HCT116 (cell line): ENCODE measurements around the gene AHRR. TPM values are rescaled to one million over a fixed set of nuclear protein-coding genes. Genes with fewer than 3 reads are reported as not detected.

Experiments
- ATAC-seq: fragments of 200-7000 bp; cut with Tn5 transposase; 2 replicates; pipeline ENCODE4 v1.9.1; 2020; ENCODE audit warnings: mild to moderate bottlenecking, moderate library complexity
- BruUV-seq: library from RNA; stranded (reverse); fragments of 400-500 nt; replicated peaks from 2 replicates; lab custom pipeline; 2021; lab: Mats Ljungman, UMichigan
- CTCF ChIA-PET: fragments of 300-600 bp; sonication (Branson Sonifier 250); formaldehyde crosslinking; loops from one replicate; lab custom pipeline; 2021; ENCODE audit warnings: antibody characterized with exemption; lab: Charles Lee
- POLR2A ChIA-PET: fragments of 300-600, 350-600 bp; sonication (Branson Sonifier 250); formaldehyde crosslinking; loops from one replicate; lab custom pipeline; 2021; ENCODE audit warnings: antibody characterized with exemption; lab: Charles Lee
- RAD21 ChIA-PET, 2 experiments: fragments of 300-600 bp; sonication (Branson Sonifier 250); formaldehyde crosslinking; loops; one replicate each; lab custom pipeline; 2023; ENCODE audit warnings: low total read pairs in 2 of 2; ENCODE audit not compliant: uncharacterized antibody in 2 of 2, unreplicated experiment in 2 of 2, low non-redundant PET in 1 of 2; lab: Charles Lee
- DNase-seq: peaks from one replicate; pipeline ENCODE4 v3.0.0-alpha.2; 2010; ENCODE audit warnings: low read depth, low spot score
- H2AFZ ChIP-seq: fragments of 200-600 bp; shearing (Covaris generic), sonication (generic); 2 replicates; pipeline ENCODE4 v1.6.1; 2017; ENCODE audit warnings: low read depth, mixed run types, mixed read lengths, antibody characterized with exemption, low read length; ENCODE audit not compliant: poor library complexity, severe bottlenecking
- H3K27ac ChIP-seq: 2 replicates; pipeline ENCODE4 v1.5.1; 2012; ENCODE audit warnings: low read depth, low read length
- H3K27me3 ChIP-seq: fragments of 200-600 bp; sonication (generic); 2 replicates; pipeline ENCODE4 v1.6.1; 2016; ENCODE audit warnings: mixed run types, low read length, mixed read lengths; ENCODE audit not compliant: insufficient read depth
- H3K36me3 ChIP-seq, 2 experiments: fragments of 200-500 bp in 1 of 2; fragments of 200-600 bp in 1 of 2; sonication (Bioruptor generic) in 1 of 2; sonication (generic) in 1 of 2; 2 replicates each; pipeline versions ENCODE4 v1.5.1 to v1.6.1; 2014 to 2016; ENCODE audit warnings: low read length in 2 of 2, inconsistent platforms in 1 of 2, mixed read lengths in 1 of 2, mixed run types in 1 of 2; ENCODE audit not compliant: insufficient read depth in 2 of 2, control insufficient read depth in 1 of 2
- H3K4me1 ChIP-seq, 2 experiments: fragments of 200-600 bp in 1 of 2; sonication (generic) in 1 of 2; 2 replicates each; pipeline versions ENCODE4 v1.5.1 to v1.6.1; 2012 to 2017; ENCODE audit warnings: low read length in 2 of 2, inconsistent platforms in 1 of 2, mild to moderate bottlenecking in 1 of 2, mixed read lengths in 1 of 2, mixed run types in 1 of 2, moderate library complexity in 1 of 2; ENCODE audit not compliant: insufficient read depth in 2 of 2, control insufficient read depth in 1 of 2
- H3K4me2 ChIP-seq: fragments of 200-600 bp; sonication (generic); 2 replicates; pipeline ENCODE4 v1.6.1; 2017; ENCODE audit warnings: mixed run types, low read length, mixed read lengths
- H3K4me3 ChIP-seq, 2 experiments: fragments of 200-600 bp in 1 of 2; sonication (generic) in 1 of 2; replicated peaks in 1 of 2; 2 replicates each; pipeline ENCODE4 v1.5.1; 2011 to 2016; ENCODE audit warnings: low read length in 2 of 2, control low read depth in 1 of 2, low read depth in 1 of 2, mild to moderate bottlenecking in 1 of 2, mixed read lengths in 1 of 2, mixed run types in 1 of 2
- H3K79me2 ChIP-seq: fragments of 200-600 bp; sonication (generic); 2 replicates; pipeline ENCODE4 v1.6.1; 2017; ENCODE audit warnings: mild to moderate bottlenecking, mixed run types, low read length, moderate library complexity, mixed read lengths; ENCODE audit not compliant: insufficient read depth
- H3K9ac ChIP-seq: fragments of 200-600 bp; sonication (generic); 2 replicates; pipeline ENCODE4 v1.6.1; 2016; ENCODE audit warnings: low read length, mixed read lengths
- H3K9me2 ChIP-seq: fragments of 200-600 bp; sonication (generic), shearing (Covaris generic); 2 replicates; pipeline ENCODE4 v1.6.1; 2017; ENCODE audit warnings: mixed run types, mild to moderate bottlenecking, moderate library complexity; ENCODE audit not compliant: insufficient read depth
- H3K9me3 ChIP-seq, 2 experiments: fragments of 200-500 bp in 1 of 2; fragments of 200-600 bp in 1 of 2; sonication (Bioruptor generic) in 1 of 2; sonication (generic) in 1 of 2; 2 replicates each; pipeline ENCODE4 v1.6.1; 2014 to 2017; ENCODE audit warnings: low read length in 2 of 2, mixed read lengths in 2 of 2, inconsistent platforms in 1 of 2, low read depth in 1 of 2, mild to moderate bottlenecking in 1 of 2, mixed run types in 1 of 2, moderate library complexity in 1 of 2; ENCODE audit not compliant: control insufficient read depth in 1 of 2, insufficient read depth in 1 of 2
- H4K20me1 ChIP-seq: fragments of 200-600 bp; sonication (generic), shearing (Covaris generic); 2 replicates; pipeline ENCODE4 v1.6.1; 2017; ENCODE audit warnings: mixed run types, mild to moderate bottlenecking, moderate library complexity; ENCODE audit not compliant: insufficient read depth
- EGR1 ChIP-seq: IDR thresholded peaks from 2 replicates; pipeline ENCODE4 v1.6.1; 2012; ENCODE audit warnings: low read depth
- intact Hi-C: fragments of 100-400 bp; cut with micrococcal nuclease; formaldehyde crosslinking; loops from 2 replicates; pipeline ENCODE4 v1.10.0; 2022
- total RNA-seq: library from RNA; stranded (reverse); gene quantifications from one replicate; pipeline ENCODE4 v1.2.1, GENCODE V29; 2021; ENCODE audit not compliant: unreplicated experiment
- TF ChIP-seq, protein P1 (sequence below): IDR thresholded peaks from 2 replicates; pipeline ENCODE4 v1.6.1; 2012; ENCODE audit warnings: low read depth

AHRR gene
- total RNA-seq, 1 experiment from 2014 or later, result 12.7 TPM

DNA sequence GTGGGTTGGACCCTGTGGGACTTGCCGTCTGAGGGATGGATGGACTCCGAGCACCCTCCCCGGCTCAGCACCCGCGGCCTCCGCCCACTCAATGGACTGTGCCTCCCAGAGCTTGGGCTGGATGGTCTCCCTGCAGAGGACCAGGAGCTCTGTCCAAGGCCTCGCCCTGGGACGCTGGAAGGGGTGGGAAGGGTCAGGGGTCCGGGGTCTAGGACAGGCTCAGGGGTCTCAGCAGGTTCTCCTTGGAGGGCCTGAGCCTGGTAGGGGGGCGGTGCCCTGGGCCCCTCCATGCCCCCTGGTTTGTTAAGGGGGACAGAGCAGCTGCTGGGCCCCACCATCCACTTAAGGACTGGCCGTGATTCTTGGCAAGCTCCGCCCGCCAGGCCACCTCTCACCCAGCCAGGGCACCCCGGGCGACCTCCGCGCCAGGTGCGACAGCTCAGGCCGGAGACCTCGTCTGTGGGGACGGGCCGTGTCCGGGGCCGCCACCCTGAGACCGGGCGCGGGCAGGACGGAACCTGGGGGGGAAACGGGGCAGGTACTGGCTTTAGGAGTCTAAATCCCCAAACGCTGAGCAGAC is 150.7 kb downstream of the AHRR start:
- peaks cover 3 to 5% of the 10 kb centered on the region in 2 experiments; a peak in 1 of 4 replicates for H3K36me3 ChIP-seq
- H3K9ac ChIP-seq, result peak overlapping the region; percentile 89
- no peaks in the 10 kb centered on the region for H3K9me2 ChIP-seq
- peak overlapping the region; percentile 94 for H3K4me2 ChIP-seq
- peak overlapping the region; percentile 77 to 82 for H3K4me3 ChIP-seq
- H3K27me3 ChIP-seq, result no peaks in the 10 kb centered on the region
- no peaks in the 10 kb centered on the region for H3K9me3 ChIP-seq
- ChIA-PET POLR2A (no interaction called here), CTCF (interaction anchor here (1.9 to 2.8 kb wide), 2 partner anchors 26 to 155 kb away, joined by 9 to 11 read pairs; no protein-coding TSS in a partner anchor)
- intact Hi-C loops, result no loop called here
- no TSS peak for BruUV-seq
- peaks cover 5 to 16% of the 10 kb centered on the region in 2 experiments; a peak in 3 of 4 replicates for H3K4me1 ChIP-seq
- ATAC-seq (peak; percentile 24), DNase-seq (no peak)
- peaks cover 22% of the 10 kb centered on the region for H3K79me2 ChIP-seq
- no peak overlapping the region for H2AFZ ChIP-seq
- peaks cover 3% of the 10 kb centered on the region; the same call in 1 of the 2 replicates for H4K20me1 ChIP-seq
- peak overlapping the region; percentile 85 for H3K27ac ChIP-seq
- TF ChIP-seq, protein P1, sequence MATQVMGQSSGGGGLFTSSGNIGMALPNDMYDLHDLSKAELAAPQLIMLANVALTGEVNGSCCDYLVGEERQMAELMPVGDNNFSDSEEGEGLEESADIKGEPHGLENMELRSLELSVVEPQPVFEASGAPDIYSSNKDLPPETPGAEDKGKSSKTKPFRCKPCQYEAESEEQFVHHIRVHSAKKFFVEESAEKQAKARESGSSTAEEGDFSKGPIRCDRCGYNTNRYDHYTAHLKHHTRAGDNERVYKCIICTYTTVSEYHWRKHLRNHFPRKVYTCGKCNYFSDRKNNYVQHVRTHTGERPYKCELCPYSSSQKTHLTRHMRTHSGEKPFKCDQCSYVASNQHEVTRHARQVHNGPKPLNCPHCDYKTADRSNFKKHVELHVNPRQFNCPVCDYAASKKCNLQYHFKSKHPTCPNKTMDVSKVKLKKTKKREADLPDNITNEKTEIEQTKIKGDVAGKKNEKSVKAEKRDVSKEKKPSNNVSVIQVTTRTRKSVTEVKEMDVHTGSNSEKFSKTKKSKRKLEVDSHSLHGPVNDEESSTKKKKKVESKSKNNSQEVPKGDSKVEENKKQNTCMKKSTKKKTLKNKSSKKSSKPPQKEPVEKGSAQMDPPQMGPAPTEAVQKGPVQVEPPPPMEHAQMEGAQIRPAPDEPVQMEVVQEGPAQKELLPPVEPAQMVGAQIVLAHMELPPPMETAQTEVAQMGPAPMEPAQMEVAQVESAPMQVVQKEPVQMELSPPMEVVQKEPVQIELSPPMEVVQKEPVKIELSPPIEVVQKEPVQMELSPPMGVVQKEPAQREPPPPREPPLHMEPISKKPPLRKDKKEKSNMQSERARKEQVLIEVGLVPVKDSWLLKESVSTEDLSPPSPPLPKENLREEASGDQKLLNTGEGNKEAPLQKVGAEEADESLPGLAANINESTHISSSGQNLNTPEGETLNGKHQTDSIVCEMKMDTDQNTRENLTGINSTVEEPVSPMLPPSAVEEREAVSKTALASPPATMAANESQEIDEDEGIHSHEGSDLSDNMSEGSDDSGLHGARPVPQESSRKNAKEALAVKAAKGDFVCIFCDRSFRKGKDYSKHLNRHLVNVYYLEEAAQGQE, result no peak
- TF ChIP-seq EGR1, result peak; percentile 70
- TF ChIP-seq, all 23 proteins: peak for 1
- RAD21 ChIA-PET, result no interaction called here
